Stomach (tissue), 4 donors: Measurements from ENCODE around the gene PACSIN3.

Experiments used
- EP300 ChIP-seq: sonication (generic); formaldehyde crosslinking; IDR thresholded peaks from one replicate; pipeline ENCODE4 v1.6.1; 2017; ENCODE audit warnings: antibody characterized with exemption
- POLR2A ChIP-seq, 4 donors: fragments of 450-650 bp; IDR thresholded peaks; one replicate each; pipeline ENCODE4 v1.6.1; 2016; ENCODE audit warnings: antibody characterized with exemption in 4 of 4, control low read depth in 2 of 4, mild to moderate bottlenecking in 1 of 4, moderate library complexity in 1 of 4
- TF ChIP-seq, protein P1 (sequence below), 7 experiments: fragments of 450-650 bp in 4 of 7; fragments of 200-600 bp in 3 of 7; sonication (generic) in 3 of 7; IDR thresholded peaks; one replicate each; pipeline ENCODE4 v1.5.1; 2016 to 2019; ENCODE audit warnings: antibody characterized with exemption in 7 of 7, control low read depth in 2 of 7, mild to moderate bottlenecking in 1 of 7

DNA sequence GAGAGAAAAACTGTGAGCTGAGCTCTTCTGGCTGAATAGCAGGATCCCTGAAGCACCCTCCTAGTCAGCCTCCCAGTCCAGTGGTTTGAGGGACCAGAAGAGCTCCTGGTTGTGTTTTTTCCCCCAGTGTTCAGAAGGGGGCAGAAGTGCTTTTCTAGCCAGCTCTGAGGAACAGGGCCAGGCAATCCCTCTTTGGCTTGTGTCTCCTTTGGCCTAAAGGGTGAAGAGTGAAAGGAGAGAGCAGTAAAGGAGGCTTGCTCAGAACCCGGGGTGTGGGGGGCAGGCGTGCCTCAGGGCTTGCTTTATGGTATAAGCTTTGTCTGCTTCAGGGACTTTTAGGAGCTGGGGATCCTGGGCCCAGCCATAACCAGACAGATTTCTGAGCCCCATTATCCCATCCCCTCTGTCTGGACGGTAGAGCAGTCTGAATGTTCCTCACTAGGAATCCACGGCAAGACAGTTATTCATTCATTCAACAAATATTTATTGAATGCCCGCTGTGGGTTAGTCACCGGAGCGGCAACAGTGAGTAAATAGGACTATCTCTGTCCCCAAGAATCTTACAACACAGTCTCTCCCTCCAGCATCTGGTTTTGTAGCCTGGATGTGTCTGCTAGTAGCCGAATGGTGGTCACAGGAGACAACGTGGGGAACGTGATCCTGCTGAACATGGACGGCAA lies 47.9 kb upstream of the PACSIN3 start:
- TF ChIP-seq, protein P1, sequence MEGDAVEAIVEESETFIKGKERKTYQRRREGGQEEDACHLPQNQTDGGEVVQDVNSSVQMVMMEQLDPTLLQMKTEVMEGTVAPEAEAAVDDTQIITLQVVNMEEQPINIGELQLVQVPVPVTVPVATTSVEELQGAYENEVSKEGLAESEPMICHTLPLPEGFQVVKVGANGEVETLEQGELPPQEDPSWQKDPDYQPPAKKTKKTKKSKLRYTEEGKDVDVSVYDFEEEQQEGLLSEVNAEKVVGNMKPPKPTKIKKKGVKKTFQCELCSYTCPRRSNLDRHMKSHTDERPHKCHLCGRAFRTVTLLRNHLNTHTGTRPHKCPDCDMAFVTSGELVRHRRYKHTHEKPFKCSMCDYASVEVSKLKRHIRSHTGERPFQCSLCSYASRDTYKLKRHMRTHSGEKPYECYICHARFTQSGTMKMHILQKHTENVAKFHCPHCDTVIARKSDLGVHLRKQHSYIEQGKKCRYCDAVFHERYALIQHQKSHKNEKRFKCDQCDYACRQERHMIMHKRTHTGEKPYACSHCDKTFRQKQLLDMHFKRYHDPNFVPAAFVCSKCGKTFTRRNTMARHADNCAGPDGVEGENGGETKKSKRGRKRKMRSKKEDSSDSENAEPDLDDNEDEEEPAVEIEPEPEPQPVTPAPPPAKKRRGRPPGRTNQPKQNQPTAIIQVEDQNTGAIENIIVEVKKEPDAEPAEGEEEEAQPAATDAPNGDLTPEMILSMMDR (IDR thresholded peaks at IDR 0.05) = no peak
- TF ChIP-seq POLR2A (IDR thresholded peaks at IDR 0.05) (no peak), EP300 (no peak)
